Panc1 (cell line): Measurements from ENCODE around the gene ASNSD1. TPM values are rescaled to one million over a fixed set of nuclear protein-coding genes. Genes with fewer than 3 reads are reported as not detected.
"Not testable (repeated sequence)": the region's sequence is repeated elsewhere in the genome, so short reads cannot be mapped to it uniquely, and the experiment has no call there.

Source experiments
- ATAC-seq: fragments of 200-7000 bp; cut with Tn5 transposase; 2 replicates; pipeline ENCODE4 v1.9.1; 2020; ENCODE audit warnings: mild to moderate bottlenecking, moderate library complexity
- BruUV-seq: library from RNA; stranded (reverse); fragments of 400-500 nt; replicated peaks from 2 replicates; lab custom pipeline; 2021; lab: Mats Ljungman, UMichigan
- CTCF ChIA-PET: fragments of 300-600 bp; sonication (Branson Sonifier 250); formaldehyde crosslinking; loops from one replicate; lab custom pipeline; 2022; ENCODE audit warnings: antibody characterized with exemption; lab: Charles Lee
- POLR2A ChIA-PET: fragments of 300-600 bp; sonication (Branson Sonifier 250); formaldehyde crosslinking; loops from one replicate; lab custom pipeline; 2022; ENCODE audit warnings: antibody characterized with exemption; lab: Charles Lee
- DNase-seq: peaks from one replicate; pipeline ENCODE4 v3.0.0-alpha.2; 2010; ENCODE audit warnings: low read depth, low spot score
- H3K27ac ChIP-seq: 2 replicates; pipeline ENCODE4 v1.5.1; 2011; ENCODE audit warnings: mild to moderate bottlenecking, low read length, inconsistent platforms
- H3K27me3 ChIP-seq: fragments of 200-500 bp; sonication (Bioruptor generic); 2 replicates; pipeline ENCODE4 v1.6.0; 2014; ENCODE audit warnings: low read length, inconsistent platforms; ENCODE audit not compliant: control insufficient read depth, insufficient read depth
- H3K36me3 ChIP-seq: fragments of 200-500 bp; sonication (Bioruptor generic); 2 replicates; pipeline ENCODE4 v1.5.1; 2014; ENCODE audit warnings: inconsistent platforms, mild to moderate bottlenecking, low read length, moderate library complexity; ENCODE audit not compliant: control insufficient read depth, insufficient read depth
- H3K4me1 ChIP-seq: 2 replicates; pipeline ENCODE4 v1.5.1; 2011; ENCODE audit warnings: inconsistent platforms, mild to moderate bottlenecking, low read length, moderate library complexity; ENCODE audit not compliant: control insufficient read depth, insufficient read depth
- H3K4me3 ChIP-seq, 2 experiments: 2 replicates each; pipeline ENCODE4 v1.5.1; 2011 to 2012; ENCODE audit warnings: low read depth in 2 of 2, low read length in 2 of 2, mild to moderate bottlenecking in 2 of 2, inconsistent platforms in 1 of 2, moderate library complexity in 1 of 2
- H3K9me3 ChIP-seq: fragments of 200-500 bp; sonication (Bioruptor generic); 2 replicates; pipeline ENCODE4 v1.5.1; 2014; ENCODE audit warnings: low read depth, mild to moderate bottlenecking, inconsistent platforms, low read length, moderate library complexity; ENCODE audit not compliant: control insufficient read depth, insufficient read depth
- CTCF ChIP-seq: fragments of 450-650 bp; IDR thresholded peaks from 2 replicates; pipeline ENCODE4 v1.5.1; 2017; ENCODE audit warnings: mild to moderate bottlenecking
- POLR2AphosphoS5 ChIP-seq: IDR thresholded peaks from 2 replicates; pipeline ENCODE4 v1.6.1; 2012; ENCODE audit warnings: mild to moderate bottlenecking, low read depth, low read length, moderate library complexity
- REST ChIP-seq, 2 experiments: IDR thresholded peaks; 2 replicates each; pipeline ENCODE4 v1.6.1; 2011 to 2012; ENCODE audit warnings: low read depth in 2 of 2, control low read depth in 1 of 2, low read length in 1 of 2, mild to moderate bottlenecking in 1 of 2, moderate library complexity in 1 of 2; ENCODE audit not compliant: insufficient read depth in 1 of 2
- SIN3A ChIP-seq: IDR thresholded peaks from 2 replicates; pipeline ENCODE4 v1.6.1; 2012; ENCODE audit warnings: low read depth, mild to moderate bottlenecking, low read length, moderate library complexity, borderline replicate concordance; ENCODE audit not compliant: insufficient read depth
- TCF7L2 ChIP-seq: IDR thresholded peaks from 2 replicates; pipeline ENCODE4 v1.6.1; 2011; ENCODE audit warnings: mild to moderate bottlenecking, low read depth, low read length, inconsistent platforms
- in situ Hi-C: cut with HindIII; loops from 2 replicates; pipeline ENCODE4 v1.10.0; 2016; ENCODE audit warnings: low sequenced_read_pairs, low pct_unique_long_range_greater_than_20kb
- intact Hi-C: fragments of 100-400 bp; cut with micrococcal nuclease; formaldehyde crosslinking; loops from one replicate; pipeline ENCODE4 v1.10.0; 2022; ENCODE audit not compliant: unreplicated experiment
- total RNA-seq: library from RNA; stranded (reverse); gene quantifications from one replicate; pipeline ENCODE4 v1.2.1, GENCODE V29; 2021; ENCODE audit not compliant: unreplicated experiment

Gene ASNSD1
- total RNA-seq, 1 experiment from 2014 or later, result 30.3 TPM

DNA sequence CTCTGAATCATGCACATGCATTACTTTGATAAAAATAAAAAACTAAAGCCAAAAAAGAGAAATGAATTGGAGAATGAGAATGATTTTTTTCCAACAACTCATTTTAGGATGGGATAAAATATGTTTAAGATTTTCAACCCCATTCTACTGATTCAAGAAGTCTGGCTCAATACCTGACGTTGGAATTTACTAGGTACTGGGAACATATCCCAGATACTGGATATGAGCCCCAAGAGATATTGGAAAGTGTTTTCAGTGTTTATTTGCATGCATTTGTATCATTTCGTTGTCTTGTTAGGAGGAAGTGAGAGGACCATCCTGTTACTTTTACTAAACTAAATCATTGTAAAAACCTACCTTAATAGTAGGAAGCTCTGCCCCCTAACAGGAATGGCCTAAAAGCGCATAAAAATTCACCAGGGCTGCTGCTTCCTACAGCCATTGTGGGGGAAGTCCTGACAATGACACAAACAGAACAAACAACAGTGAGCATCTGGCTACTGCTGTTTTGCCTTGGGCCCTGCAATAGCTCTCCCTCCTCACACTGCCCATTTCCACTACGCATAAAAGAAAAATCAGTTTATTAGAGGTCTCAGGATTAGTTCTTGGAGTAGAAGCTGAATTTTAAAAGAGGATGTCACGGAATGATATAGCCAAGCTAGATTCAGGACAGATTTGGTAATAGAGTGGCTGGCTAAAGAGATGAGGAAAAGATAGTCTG lies 48.4 kb downstream of the ASNSD1 start:
- no peak overlapping the region for H3K27ac ChIP-seq
- H3K4me1 ChIP-seq, result no peaks in the 10 kb centered on the region
- no peak for TF ChIP-seq POLR2AphosphoS5
- TF ChIP-seq CTCF, result no peak
- TF ChIP-seq REST (IDR thresholded peaks at IDR 0.05; ENCODE audit: insufficient read depth in 1 of 2, low read depth in 2 of 2, low read length in 1 of 2), result no peak
- CTCF ChIA-PET, result no interaction called here
- H3K9me3 ChIP-seq, result no peaks in the 10 kb centered on the region
- H3K4me3 ChIP-seq, result no peak overlapping the region
- in situ Hi-C loops (no loop called here), intact Hi-C loops (no loop called here)
- POLR2A ChIA-PET, result no interaction called here
- no TSS peak for BruUV-seq
- no peaks in the 10 kb centered on the region for H3K27me3 ChIP-seq
- ATAC-seq, result no peak
- no peak for DNase-seq
- H3K36me3 ChIP-seq, result no peaks in the 10 kb centered on the region

GRCh38 chr2:189717593-189717992 lies 56.3 kb downstream of the ASNSD1 start:
- ATAC-seq, intact Hi-C loops, POLR2A ChIA-PET, H3K27ac ChIP-seq, DNase-seq, BruUV-seq, H3K4me1 ChIP-seq, H3K9me3 ChIP-seq, H3K27me3 ChIP-seq, CTCF ChIA-PET, in situ Hi-C loops, H3K4me3 ChIP-seq, H3K36me3 ChIP-seq: not testable (repeated sequence)

GRCh38 chr2:189719571-189719970 lies 58.3 kb downstream of the ASNSD1 start:
- in situ Hi-C loops, result no loop called here
- Histone ChIP-seq H3K27ac (no peak overlapping the region), H3K4me3 (no peak overlapping the region), H3K9me3 (no peaks in the 10 kb centered on the region), H3K27me3 (no peaks in the 10 kb centered on the region), H3K4me1 (no peaks in the 10 kb centered on the region), H3K36me3 (no peaks in the 10 kb centered on the region)
- BruUV-seq, result no TSS peak
- DNase-seq (no peak), ATAC-seq (no peak)
- ChIA-PET CTCF (no interaction called here), POLR2A (no interaction called here)
- intact Hi-C loops, result no loop called here
- no peak for TF ChIP-seq POLR2AphosphoS5
- TF ChIP-seq CTCF, result no peak
- no peak for TF ChIP-seq REST (IDR thresholded peaks at IDR 0.05; ENCODE audit: insufficient read depth in 1 of 2, low read depth in 2 of 2, low read length in 1 of 2)
- TF ChIP-seq SIN3A, result no peak
- TF ChIP-seq TCF7L2, result no peak
